GM21360 (cell line): ENCODE measurements around the gene LIG1.

Experiments used
- ATAC-seq: cut with Tn5 transposase; IDR thresholded peaks from one replicate; pipeline ENCODE4 v1.9.1; 2021; ENCODE audit warnings: mild to moderate bottlenecking, moderate library complexity; ENCODE audit not compliant: unreplicated experiment

The LIG1 gene

DNA sequence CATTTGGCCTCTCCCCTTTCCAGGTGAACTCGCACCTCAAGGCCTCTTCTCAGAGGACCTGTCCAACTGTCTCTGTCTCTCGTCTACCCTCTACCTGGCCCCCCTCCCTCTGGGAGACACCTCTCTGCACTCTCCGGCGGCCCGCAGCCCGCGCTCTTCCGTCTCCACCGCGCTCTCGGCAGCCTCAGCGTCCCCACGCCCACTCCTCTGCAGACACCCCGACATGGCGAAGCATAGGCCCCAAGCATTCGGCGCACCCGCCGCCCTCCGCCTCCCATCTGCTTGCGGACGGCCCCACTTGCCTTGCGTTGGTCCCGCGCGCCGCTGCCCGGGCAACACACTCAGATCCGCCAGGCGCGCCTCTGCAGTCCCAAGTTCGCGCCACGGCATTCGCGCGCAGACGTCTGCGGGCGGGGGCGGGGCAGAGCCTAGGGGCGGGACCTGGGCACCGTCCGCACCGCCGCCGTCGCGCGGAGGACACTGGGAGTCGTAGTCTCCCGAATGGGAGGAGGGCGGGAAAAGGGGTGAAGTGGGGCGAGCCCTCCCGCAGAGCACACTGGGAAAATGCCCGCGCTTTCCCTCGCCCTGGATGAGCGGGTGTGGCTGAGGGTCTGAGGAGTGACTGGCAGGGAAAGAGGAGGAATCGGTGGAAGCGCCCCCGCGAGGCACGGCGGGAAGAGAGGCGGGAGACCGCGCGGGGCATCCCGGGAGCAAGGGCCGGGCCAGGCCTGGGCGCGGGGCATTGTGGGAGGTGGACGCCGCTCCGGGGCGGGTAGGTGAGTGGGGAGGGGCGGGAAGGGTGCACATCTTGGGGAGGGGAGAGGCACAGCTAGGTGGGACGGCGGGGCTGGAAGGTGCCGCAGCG, at the start of gene LIG1, which contains the start of gene ZSWIM9:
LIG1 (minus strand) TSS at position 406 of the 865 bp plus-strand sequence. CDS start 4,778 bp downstream, outside the sequence.
ZSWIM9 (plus strand) TSS at position 742 of the 865 bp plus-strand sequence. CDS start 1,123 bp downstream, outside the sequence.
- ATAC-seq, result peak; percentile 73

DNA sequence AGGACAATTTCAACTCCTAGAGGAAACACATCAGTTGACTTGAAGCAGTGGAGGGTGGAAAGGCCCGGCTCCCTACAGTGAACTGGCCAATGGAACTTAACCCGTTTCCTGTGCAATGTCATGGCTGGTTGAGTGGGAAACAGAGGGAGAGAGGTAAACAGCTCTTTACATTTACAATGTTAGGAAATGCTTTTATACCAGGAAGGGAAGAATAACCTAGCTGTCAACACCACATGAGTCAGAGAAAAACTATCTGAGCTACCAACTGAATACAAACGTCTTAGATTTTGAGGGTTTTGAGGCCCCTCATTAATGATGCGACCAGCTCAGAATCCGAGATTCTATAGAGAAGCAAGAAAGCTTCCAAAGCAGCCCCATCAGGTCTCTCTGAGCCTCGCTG, 48.9 kb upstream of the LIG1 start:
- no peak for ATAC-seq

DNA sequence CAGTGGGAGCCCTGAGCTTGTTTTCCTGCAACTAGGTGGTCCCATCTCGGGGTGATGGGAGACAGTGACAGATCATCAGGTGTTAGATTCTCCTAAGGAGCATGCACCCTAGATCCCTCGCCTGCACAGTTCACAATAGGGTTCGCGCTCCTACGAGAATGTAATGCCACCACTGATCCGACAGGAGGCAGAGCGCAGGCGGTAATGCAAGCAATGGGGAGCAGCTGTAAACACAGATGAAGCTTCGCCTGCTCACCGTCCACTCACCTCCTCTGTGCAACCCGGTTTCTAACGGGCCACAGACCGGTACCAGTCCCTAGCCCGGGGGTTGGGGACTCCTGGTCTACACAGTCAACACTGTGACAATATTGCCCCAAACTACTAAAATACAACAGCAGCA, 46.8 kb upstream of the LIG1 start:
- ATAC-seq, result no peak

DNA sequence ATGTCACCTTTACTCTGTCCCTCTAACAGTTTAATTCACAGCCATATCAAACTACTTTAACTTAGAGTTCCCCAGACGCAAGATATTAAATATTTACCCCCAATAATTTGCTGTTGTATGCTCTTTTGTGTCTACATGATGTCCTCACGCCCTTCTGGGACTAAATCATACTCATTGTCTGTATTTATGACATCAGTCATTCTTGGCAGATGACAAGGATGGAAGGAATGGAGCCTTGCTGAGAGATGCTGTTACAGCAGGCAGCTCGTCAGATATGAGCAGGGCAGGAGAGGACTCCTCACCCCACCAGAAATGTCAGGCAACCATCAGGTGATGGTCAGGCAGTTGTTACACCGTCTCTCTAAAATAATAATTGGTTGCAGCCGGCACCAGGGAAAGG, 43.8 kb upstream of the LIG1 start:
- ATAC-seq, result no peak

DNA sequence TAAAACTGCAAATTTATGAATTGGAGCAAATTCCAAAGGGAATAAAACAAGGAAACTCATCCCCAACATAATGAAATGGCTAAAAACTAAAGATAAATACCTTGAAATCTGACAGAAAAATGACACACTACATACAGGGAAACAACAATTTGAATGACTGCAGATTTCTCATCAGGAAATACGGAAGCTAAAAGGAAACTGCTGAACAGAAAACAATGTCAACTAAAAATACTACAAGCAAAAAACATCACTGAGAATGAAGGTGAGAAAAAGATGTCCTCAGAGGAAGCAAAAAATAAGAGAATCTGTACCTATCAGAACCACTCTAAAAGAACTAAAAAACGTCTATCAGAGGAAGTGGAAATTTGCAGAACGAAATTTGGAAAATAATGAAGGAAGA, 39.9 kb upstream of the LIG1 start:
- no peak for ATAC-seq

DNA sequence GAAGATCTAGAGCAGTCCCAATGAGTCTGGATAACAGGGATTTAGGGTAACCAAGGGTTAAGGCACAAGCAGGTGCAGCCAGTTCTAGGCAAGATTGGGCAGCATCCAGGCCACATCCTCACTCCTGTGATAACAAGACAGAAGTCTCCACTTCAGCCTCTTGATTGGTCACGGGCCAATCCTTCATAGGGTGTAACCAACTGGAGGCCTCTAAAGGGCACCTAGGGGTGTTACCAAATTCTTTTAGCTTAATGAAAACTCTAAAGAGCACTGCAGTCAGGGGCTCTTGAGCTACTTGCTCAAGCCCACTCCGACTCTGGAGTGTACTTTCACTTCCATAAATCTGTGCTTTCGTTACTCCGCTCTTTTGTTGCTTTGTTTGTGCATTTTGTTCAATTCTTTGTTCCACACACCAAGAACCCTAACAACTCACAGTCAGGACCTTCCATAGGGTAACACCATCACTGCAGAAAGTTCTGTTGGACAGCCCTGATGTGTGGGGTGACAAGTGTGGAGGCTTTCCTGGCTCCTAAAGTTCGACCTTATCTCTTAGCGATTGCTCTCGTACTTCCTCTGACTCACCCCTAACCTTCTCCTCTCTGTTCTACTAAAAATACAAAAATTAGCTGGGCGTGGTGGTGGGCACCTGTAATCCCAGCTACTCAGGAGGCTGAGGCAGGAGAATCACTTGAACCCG, 36.4 kb upstream of the LIG1 start:
- ATAC-seq, result no peak

DNA sequence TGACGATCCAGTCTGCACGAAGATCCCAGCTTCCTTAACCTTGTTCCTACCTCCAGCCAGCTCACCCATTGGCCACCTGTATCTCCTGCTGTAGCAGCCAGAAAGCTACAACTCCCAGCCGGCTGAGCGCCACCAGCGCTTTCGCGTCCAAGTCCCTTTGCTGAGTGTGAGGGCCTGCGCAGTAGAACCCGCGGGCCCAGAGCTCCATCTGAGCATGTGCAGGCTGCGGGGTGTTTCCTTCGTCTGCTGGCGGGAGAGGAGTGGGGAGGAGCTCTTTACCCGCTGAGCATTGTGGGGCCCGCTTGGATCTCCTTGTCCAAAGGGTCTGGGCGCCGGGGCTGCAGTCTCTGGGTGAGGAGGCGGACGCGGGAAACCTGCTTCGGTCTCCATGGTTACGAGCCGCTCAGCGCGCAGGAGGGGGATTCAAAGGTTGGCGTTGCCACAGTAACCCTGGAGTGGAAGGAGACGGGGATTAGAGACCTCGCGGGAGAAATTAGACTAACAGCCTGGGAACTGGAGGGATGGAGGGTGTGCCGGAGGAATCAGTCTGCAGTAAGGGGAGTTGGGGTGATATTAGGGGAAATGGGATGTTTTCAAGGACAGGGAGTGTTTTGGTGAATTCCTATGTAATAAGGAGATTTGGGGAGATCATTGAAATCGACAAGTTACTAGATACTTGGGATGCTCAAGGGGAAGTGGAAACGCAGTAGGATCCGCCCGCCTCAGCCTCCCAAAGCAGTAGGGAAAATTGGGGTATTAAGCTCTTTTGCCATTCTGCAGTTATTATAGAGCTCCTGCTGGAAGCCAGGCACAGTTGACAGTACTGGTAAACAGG, 33.9 kb upstream of the LIG1 start:
- peak; percentile 83 for ATAC-seq

DNA sequence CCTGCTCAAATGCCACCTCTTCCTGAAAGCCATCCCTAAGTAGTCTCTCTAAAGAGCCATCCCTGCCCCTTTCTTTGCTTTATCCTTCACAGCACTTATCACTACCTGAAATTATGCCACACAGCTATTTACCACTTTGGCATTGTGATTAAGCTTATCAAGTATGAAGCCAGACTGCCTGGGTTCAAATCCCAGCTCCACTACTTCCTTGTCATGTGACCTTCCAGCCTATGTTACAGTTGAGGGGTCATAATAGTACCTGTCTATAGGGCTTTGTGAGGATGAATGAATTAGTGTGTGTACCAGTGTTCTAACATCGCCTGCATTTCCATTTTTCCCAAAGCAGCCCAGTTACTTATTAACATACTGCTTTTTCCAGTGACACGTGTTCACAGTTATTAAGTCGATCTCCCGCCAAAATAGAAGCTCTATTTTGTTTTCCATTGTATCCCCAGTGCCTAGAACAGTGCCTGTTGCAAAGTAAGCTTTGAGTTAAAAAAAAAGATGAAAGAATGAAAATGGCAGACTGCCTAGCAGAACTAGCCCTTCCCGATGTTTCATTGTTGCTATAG, 33.2 kb upstream of the LIG1 start:
- ATAC-seq, result no peak

DNA sequence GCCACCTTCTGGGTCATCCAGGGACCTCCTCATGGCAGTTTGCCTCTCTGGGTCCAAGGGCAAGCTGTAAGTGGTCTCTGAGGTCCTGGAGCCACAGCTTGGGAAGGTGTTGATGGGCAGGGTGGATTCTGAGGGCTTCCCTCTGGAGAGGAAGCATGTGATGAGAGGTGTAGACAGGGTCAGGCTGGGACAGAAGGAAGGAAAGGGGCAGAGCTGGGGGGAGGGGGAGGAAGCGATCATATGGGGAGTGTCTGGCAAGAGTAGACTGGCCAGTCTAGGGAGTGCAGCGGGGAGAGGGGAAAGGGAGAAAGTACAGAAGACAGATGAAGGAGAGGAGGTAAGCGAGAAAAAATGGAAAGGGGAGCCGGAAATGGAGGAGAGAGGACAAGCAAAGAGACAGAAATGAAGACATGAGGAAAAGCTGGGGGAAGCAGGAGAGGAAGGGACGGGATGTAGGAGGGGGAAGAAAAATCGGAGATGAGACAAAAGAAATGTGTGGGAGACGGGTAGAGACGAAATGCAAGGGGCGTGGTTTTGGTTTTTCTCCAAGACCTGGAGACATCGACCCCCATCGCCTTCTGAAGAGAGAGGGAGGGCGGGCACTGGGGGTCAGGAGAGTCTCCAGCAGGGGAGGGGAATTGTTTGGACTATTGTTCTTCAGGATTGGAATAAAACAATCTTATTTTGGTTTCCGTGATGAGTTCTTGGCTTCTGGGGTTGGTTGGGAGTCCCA, 27.0 kb upstream of the LIG1 start:
- ATAC-seq, result no peak

DNA sequence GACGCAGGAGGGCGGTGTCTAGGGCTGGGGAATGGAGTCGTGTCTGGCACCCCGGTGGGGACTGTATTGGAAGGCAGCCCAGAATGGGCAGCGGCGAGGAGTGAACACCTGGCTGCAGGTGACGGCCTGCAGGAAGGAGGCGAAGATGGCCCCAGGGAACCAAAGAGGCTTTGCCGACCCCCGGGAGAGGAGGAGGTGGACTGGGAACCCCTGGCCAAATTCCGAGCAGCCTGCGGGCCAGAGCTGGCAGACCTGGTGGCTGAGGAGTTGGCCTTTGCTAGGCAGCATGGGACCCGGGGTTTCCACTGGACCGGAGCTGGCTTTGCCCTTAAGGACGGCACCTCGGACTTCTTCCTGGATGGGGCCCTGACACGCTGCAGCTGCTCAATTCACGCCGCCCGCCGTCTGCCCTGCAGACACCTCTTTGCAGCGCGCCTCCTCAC, 26.2 kb upstream of the LIG1 start:
- ATAC-seq, result no peak

DNA sequence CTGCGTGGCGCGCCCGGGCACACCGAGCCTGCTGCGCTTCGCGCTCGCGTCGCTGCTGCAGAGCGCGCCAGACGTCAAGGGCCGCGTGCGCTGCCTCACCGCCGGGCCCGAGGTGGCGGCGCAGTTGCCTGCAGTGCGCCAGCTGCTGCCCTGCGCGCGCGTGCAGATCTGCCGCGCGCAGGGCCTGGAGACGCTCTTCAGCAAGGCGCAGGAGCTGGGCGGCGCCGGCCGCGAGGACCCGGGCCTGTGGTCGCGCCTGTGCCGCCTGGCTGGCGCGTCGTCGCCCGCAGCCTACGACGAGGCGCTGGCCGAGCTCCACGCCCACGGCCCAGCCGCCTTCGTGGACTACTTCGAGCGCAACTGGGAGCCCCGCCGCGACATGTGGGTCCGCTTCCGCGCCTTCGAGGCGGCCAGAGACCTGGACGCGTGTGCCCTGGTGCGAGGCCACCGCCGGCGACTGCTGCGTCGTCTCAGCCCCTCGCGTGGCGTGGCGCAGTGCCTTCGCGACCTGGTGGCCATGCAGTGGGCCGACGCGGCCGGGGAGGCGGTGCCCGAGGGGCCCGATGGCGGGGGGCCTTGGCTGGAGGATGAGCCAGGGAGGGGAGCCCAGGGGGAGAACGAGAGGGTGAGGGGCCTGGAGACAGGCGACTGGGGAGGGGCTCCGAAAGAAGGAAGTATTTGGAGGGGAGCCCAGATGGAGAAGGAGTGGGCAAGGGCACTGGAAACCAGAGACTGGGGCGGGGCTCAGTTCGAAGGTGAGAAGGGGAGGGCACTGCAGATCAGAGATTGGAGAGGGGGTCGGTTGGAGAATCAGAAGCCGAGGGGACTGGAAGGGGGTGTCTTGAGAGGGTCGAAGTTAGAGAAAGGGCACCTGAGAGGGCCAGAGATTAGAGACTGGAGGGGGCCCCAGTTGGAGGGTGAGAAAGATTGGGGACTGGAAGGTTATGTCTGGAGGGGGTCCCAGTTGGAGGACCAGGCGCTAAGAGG, 25.0 kb upstream of the LIG1 start:
- no peak for ATAC-seq

DNA sequence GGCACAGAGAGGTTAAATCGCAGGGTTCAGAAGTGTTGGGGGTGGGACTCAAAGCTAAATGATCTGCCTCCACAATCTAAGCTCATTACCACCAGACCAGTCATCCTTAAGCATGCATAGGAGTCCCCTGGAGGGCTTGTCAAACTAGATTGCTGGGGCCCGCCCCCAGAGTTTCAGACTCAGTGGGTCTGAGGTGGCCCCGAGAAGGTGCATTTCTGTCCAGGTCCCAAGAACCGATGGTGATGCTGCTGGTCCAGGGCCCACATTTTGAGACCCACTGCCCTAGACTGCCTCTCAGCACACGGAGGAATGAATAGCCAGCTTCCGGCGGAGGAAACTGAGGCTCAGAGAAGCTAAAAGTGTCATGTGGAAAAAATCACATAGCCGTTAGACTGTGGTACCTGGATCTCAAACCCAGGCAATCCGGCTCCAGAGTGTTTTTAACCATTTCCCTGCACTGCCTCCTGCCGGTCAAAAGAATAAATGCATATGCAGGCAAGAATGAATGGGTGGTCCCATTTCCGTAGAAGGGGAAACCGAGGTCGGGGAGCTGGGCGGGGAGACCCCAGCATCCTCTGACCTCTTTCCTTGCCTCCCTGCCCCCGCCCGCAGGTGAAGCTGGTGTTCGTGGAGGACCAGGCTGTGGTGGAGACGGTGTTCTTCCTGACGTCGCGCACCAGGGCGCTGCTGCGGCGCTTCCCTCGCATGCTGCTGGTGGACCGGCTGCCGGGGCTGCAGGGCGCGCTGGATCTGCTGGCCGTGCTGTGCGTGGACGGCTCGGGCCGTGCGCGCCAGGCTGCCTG, 24.1 kb upstream of the LIG1 start:
- ATAC-seq, result no peak

DNA sequence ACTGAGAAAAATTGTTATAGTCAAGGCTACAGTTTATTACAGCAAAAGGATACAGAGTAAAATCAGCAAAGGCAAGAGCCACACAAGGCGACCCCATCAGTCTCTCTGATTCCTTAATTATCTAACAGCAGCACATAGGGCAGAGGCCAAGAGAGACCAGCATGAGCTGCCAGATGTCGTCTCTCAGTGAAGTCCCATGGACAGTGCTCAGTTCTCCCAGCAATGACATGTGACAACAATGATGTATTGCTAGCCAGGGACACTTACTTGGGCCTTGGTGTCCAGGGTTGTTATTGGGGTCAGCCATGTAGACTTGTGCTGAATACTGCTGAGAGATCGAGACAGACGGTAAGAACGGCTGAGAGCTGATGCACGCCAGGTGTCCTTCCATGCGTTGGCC, 22.6 kb upstream of the LIG1 start:
- no peak for ATAC-seq

DNA sequence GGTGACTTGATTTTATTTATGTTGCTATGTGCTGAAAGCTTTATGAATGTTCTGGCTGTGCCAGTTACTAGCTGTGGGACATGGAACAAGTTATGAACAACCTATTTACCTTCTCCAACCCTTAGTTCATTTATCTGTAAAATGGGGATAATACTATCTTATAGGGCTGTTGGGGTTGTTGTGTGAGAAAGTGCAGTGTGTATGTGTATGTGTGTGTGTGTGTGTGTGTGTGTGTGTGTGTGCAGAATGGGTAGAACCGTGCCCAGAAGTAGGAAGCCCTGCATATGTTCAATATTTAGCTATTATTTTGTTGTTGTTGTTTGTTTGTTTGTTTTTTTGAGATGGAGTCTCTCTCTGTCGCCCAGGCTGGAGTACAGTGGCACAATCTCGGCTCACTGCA, 20.7 kb upstream of the LIG1 start:
- ATAC-seq, result no peak

DNA sequence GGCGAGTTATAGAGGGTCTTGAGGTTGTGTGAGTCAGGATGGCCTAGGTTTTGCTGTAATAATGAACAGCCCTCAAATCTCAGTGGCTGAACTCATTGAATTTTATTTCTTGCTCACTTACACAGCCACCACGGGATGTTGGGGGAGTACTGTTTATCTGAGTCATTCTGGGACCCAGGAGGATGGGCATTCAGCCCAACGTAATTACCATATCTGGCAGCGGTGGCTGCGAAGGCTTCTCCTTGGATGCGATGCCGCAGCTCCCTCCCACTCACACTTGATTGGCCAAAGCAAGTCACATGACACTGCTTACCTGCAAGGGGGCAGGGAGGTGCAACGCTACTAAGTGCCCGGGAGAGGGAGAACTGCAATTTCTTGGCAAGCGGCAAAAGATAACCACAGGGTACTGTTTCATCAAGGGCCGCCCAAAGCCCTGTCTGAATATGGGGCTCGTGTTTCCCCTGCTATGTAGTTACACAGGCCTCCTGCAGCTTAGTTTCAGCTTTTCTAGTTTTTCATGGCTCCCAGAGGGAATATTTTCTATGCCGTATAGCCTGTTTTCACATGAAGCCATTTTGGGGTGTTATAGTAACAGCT, 20.2 kb upstream of the LIG1 start:
- no peak for ATAC-seq

DNA sequence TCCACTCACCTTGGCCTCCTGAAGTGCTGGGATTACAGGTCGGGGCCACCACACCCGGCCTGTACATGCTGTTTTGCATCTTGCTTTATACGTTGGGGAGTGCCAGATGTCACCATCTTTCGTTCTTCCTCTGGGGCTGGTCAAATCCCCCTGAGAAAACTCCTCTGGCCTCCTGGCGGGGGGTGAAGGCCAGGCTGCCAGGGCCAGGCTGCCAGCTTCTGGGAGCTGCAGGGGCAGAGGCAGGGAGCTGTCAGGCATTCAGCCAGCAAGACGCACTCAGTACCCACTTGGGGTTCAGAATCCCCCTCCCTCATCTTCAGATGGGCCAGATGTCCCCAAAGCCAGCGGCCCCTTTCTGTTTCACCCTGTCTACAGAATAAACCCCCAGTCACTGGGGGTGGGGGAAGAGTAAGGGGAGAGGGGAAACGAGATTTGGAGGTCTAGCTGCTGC, 16.4 kb upstream of the LIG1 start:
- ATAC-seq, result no peak

DNA sequence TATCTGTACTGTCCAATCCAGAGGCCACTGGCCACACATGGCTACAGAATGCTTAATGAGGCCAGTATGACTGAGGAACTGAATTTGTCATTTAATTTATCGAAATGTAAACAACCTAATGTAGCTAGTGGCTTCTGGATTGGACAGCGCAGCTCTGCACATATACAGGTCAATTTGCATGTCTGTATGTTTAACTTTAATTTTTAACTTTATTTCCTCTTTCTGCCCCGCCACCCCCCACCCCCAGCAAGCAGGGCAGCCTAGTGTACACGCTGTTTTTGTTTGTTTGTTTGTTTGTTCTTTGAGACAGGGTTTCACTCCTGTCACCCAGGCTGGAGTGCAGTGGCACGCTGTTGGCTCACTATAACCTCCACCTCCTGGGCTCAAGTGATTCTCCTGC, 15.9 kb upstream of the LIG1 start:
- ATAC-seq, result no peak

DNA sequence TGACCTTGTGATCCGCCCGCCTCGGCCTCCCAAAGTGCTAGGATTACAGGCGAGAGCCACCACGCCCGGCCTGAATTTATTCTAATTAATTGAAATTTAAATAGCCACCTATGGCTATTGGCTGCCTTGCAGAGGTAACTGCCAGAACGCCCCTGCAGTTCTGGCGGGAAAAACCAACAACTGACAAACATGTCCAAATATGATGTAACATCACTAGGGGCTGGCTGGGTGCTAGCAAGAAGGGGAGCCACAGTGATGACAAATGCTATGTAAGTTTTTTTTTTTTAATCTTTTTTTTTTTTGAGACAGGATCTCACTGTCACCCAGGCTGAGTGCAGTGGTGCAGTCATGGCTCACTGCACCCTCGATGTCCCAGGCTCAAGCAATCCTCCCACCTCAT, 13.2 kb upstream of the LIG1 start:
- no peak for ATAC-seq
